ENCODE data around the gene JPH4. TPM values are rescaled to one million over a fixed set of nuclear protein-coding genes. Genes with fewer than 3 reads are reported as not detected.

JPH4 gene
- polyA plus RNA-seq (ENCODE audit: insufficient read length in 4 of 4): 10 to 100 TPM in 3 of 4 donors, 1 to 10 TPM in 1; 9.5 to 11.6 (median 10.7) TPM

DNA sequence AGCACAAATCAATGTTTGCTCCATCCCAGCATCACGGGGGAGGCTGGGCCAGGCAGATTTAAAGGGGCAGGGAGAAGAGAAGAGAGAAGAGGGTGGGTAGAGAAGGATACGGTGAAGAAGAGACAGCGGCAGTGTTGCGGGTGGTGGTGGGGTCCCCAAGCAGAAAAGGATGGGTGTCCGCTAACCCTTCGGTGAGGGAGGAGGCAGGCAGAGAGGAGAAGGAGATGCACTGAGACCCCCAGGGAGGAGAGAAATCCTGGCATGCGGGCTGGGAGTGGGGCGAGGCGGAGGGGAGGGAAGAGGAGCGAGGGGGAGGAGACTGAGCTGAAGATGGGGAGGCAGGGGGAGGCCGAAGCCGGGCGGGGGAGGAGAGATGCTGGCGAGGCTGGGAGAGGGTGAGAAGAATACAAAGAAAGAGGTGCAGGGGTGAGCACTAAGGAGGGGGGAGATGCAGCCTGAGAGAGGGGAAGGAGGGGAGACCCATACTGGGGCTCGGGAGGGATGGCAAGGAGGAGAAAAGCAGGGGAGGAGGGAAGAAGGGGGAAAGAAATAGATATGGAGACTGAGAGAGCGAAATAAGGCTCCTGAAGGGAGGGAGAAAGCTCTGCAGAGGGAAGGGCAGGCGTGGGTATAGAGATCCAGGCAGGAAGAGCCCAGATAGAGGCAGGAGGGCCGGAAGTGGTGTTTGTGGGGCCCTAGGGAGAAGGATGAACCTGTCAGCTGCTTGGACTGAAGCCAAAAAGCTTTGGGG lies at the start of gene JPH4:
Gene JPH4, minus strand, starts transcription at position 231 of the 751 bp plus-strand sequence. CDS start 1,337 bp downstream, outside the sequence.
- DNase-seq (ENCODE audit: low read depth in 4 of 4, low spot score in 3 of 4): no peak

GRCh38 chr14:23627961-23628360 lies 49.4 kb upstream of the JPH4 start:
- no peak for DNase-seq (ENCODE audit: low read depth in 4 of 4, low spot score in 3 of 4)

GRCh38 chr14:23626946-23627345 lies 48.4 kb upstream of the JPH4 start:
- DNase-seq (ENCODE audit: low read depth in 4 of 4, low spot score in 3 of 4): no peak

DNA sequence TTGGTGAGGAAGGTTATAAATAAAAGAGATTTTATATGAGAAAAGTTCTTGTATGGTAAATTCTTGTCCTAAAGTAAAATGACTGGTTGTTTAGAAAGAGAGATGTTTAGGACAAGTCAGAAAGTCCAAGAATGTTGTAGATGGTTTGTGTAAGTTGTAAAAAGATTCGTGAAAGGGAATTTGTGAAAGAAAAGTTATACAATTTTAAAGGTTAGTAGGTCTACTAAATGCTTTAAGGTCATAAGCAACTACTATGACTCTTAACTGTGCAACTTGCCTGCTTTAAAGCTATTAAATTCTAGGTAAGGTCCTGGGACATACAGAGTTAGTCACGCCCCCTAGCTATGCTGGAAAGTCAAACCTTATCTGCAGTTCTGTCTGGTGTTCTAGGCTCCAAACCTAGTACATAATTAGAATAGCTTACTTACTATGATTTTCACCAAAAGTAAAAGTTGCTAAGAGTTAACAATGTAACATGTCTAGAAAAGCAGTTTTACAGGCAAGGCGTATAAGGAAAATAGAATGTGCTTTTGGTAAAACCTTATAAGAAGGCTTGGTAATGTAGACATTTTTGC lies 46.3 kb upstream of the JPH4 start:
- no peak for DNase-seq (ENCODE audit: low read depth in 4 of 4, low spot score in 3 of 4)

GRCh38 chr14:23623962-23624361 lies 45.4 kb upstream of the JPH4 start:
- DNase-seq (ENCODE audit: low read depth in 4 of 4, low spot score in 3 of 4): no peak

DNA sequence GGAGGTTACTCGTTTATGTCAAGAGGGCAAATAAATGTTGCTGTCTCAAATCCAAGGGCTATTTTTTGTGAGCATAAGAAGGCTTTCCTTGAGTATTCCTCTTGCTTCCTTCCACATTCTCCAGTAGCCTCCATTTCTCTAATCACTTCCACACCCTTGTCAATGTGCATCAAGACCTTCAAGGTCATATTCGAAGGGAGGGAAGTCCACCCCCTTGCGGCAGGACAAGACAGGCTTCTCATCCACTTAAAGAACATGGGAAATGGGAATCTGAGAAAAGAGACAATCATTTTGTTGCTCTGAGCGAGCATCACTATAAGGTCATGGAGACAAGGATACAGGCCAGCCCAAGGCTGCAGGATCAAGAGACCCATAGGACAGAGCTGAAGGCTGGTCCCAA lies 44.4 kb upstream of the JPH4 start:
- DNase-seq (ENCODE audit: low read depth in 4 of 4, low spot score in 3 of 4): no peak

- DNase-seq (ENCODE audit: low read depth in 4 of 4, low spot score in 3 of 4): no peak
Measured at GRCh38 chr14:23621932-23622730, 43.5 kb upstream of the JPH4 start.

GRCh38 chr14:23621204-23621931 lies 42.8 kb upstream of the JPH4 start:
- no peak for DNase-seq (ENCODE audit: low read depth in 4 of 4, low spot score in 3 of 4)

DNA sequence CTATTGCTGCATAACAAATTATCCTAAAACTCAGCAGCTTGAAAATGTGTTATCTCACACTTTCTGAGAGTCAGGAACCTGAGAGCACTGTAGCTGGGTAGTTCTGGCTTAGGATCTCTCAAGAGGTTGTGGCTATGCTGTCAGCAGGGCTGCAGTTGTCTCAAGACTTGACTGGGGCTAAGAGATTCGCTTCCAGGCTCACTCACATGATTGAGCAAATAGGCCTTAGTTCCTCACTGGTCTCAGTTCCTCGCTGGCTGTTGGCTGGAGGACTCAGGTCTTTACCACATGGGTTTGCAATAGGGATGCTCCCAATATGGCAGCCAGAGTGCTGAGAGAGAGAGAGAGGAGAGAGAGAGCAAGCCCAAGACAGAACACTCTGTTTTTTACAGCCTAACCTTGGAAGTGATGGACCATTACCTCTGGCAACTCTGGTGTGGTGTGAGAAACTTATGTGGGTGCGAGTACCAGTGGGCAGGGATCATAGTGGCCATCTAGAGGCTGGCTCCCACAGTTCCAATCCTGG lies 41.6 kb upstream of the JPH4 start:
- no peak for DNase-seq (ENCODE audit: low read depth in 4 of 4, low spot score in 3 of 4)

DNA sequence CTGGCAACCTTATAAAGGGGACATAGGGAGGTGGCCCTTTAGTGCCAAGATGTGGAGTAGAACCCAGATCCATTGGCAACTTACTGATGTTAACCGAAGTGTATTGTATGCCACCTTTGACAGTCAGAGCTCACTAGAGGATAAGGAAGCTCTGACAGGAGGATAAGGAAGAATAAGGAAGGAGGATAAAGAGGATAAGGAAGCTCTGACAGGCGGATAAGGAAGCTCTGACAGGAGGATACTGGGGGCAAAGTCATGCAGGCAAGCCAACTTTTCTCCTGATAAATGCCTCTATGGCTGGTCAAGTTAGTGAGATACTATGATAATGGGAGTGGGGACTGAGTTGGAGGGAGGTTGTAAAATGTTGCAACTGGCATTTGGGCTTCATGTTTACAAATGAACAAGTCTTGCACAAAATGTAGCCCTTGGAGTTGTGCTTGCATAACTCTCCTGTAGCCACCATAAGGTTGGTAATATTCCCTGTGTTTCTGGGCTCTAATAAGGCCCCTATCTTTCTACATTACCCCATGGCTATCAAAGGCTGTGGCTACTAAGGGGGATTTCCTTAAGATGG lies 39.9 kb upstream of the JPH4 start:
- no peak for DNase-seq (ENCODE audit: low read depth in 4 of 4, low spot score in 3 of 4)

GRCh38 chr14:23617539-23617938 lies 38.9 kb upstream of the JPH4 start:
- DNase-seq (ENCODE audit: low read depth in 4 of 4, low spot score in 3 of 4): no peak

DNA sequence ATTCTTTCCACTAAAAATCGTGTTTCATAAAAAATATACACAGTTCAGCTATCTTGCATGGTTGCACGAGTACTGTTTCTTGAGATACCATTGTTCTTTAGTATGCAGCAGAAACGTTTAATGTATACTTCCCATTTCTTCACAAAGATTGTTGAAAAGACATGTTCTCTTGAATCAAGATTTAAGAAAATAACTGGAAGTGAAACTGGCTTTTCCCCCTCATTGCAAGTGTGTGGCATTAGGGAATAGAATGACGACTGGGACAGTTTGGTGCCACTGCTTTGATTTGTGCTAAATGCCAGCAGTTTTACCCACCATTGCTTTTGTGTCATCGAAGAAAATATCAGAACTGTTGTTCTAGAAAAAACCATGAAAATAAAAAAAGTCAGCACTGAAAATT lies 37.3 kb upstream of the JPH4 start:
- DNase-seq (ENCODE audit: low read depth in 4 of 4, low spot score in 3 of 4): no peak

- DNase-seq (ENCODE audit: low read depth in 4 of 4, low spot score in 3 of 4): no peak
Measured at GRCh38 chr14:23614395-23614828, 35.8 kb upstream of the JPH4 start.

GRCh38 chr14:23613242-23614070 lies 34.9 kb upstream of the JPH4 start:
- DNase-seq (ENCODE audit: low read depth in 4 of 4, low spot score in 3 of 4): no peak

GRCh38 chr14:23612802-23613201 lies 34.2 kb upstream of the JPH4 start:
- no peak for DNase-seq (ENCODE audit: low read depth in 4 of 4, low spot score in 3 of 4)

DNA sequence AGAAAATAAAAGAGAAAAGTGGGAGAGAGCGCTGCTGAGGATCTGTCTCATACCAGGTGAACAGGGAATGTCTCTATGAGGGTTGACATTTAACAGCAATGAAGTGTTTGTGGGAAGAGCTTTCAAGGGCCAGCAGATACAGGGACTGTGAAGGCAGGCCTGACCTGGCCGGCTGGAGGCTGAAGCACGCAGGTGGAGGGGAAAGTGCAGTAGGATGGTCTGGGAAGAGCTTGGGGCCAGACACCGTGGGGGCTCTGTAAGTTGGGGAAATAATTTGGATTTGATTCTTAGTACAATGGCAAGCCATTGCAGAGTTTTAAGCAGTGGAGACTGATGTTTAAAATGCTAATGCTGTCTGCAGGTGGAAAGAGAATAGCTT lies 33.8 kb upstream of the JPH4 start:
- DNase-seq (ENCODE audit: low read depth in 4 of 4, low spot score in 3 of 4): no peak

DNA sequence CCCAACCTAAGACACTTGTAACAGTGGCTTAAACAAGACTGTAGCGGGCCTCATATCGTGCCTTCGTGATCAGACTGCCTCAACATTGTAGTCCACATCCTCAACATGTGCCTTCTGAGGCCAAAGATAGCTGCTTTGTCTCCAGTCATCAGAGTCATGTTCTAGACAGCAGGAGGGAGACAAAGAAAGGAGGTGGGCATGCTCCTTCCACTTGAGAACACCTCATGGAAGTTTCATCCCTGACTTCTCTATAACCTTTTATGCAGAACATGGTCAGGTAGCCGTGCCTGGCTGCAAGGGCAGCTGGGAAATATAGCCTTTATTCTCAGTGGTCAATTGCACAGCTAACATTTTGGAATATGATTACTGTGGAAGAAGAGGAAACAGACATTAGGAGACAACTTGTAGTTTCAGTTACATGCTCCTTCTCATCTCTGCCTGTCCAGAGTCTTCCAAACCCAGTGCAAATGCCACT lies 32.3 kb upstream of the JPH4 start:
- no peak for DNase-seq (ENCODE audit: low read depth in 4 of 4, low spot score in 3 of 4)

DNA sequence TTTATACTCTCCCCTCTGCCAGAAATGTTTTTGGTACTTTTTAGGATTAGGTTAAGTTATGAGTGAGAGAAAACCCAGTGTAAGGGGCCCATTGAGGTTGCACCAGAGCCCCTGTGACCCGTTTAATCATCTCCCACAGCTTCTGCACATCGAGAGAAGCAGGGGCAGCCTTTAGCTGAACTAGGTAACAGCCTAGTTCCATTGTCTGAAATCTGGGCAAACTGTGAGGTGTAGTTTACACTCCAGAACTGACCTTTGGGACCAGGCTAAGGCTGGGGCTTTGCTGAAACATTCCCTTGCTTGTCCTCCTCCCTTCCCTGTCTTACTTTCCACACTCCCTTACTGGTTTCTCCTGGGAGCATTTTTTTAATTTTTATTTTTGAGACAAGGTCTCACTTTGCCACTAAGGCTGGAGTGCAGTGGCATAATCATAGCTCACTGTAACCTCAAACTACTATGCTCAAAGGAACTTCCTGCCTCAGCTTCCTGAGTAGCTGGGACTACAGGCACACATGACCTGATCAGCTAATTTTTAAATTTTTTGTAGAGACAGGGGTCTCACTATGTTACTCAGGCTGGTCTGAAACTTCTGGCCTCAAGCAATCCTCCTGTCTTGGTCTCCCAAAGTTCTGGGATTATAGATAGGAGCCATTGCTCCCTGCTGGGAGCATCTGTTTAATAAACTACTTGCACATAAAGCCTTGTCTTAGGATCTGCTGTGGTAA lies 31.7 kb upstream of the JPH4 start:
- no peak for DNase-seq (ENCODE audit: low read depth in 4 of 4, low spot score in 3 of 4)

All from right renal pelvis (tissue), 4 donors.